OCI-LY3 (cell line): ENCODE data around the gene SPATS2L.

Experiments
- CTCF ChIP-seq: fragments of 200-600, 300-600 bp; sonication (generic); IDR thresholded peaks from 2 replicates; pipeline ENCODE4 v1.5.1; 2014; ENCODE audit warnings: antibody characterized with exemption, low read length, low read depth
- EZH2phosphoT487 ChIP-seq: fragments of 200-600 bp; shearing (Covaris generic); IDR thresholded peaks from 2 replicates; pipeline ENCODE4 v1.6.1; 2018; ENCODE audit warnings: antibody characterized with exemption, mixed run types, low read depth

GRCh38 chr2:200279857-200280256, 26.6 kb upstream of the SPATS2L start:
- no peak for TF ChIP-seq CTCF
- TF ChIP-seq EZH2phosphoT487 = no peak
